HepG2 (cell line): ENCODE measurements around the gene BHLHE23.

ENCODE experiments used
- ZHX1 ChIP-seq: sonication (generic); formaldehyde crosslinking; IDR thresholded peaks from 2 replicates; pipeline ENCODE4 v1.8.1; 2022; ENCODE audit warnings: low read depth, mild to moderate bottlenecking, missing genetic modification reagents
- TF ChIP-seq, protein P1 (sequence below): sonication (generic); formaldehyde crosslinking; IDR thresholded peaks from 2 replicates; pipeline ENCODE4 v1.5.0; 2020; ENCODE audit warnings: mild to moderate bottlenecking, missing genetic modification reagents, moderate library complexity

GRCh38 chr20:62975812-62976508, 30.8 kb downstream of the BHLHE23 start:
- TF ChIP-seq, protein P1, sequence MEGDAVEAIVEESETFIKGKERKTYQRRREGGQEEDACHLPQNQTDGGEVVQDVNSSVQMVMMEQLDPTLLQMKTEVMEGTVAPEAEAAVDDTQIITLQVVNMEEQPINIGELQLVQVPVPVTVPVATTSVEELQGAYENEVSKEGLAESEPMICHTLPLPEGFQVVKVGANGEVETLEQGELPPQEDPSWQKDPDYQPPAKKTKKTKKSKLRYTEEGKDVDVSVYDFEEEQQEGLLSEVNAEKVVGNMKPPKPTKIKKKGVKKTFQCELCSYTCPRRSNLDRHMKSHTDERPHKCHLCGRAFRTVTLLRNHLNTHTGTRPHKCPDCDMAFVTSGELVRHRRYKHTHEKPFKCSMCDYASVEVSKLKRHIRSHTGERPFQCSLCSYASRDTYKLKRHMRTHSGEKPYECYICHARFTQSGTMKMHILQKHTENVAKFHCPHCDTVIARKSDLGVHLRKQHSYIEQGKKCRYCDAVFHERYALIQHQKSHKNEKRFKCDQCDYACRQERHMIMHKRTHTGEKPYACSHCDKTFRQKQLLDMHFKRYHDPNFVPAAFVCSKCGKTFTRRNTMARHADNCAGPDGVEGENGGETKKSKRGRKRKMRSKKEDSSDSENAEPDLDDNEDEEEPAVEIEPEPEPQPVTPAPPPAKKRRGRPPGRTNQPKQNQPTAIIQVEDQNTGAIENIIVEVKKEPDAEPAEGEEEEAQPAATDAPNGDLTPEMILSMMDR: no peak
- TF ChIP-seq ZHX1 (CRISPR knock-in tag): no peak
